Midbrain (tissue), 1 donor: ENCODE results near the gene GALR3.

Source experiments
- DNase-seq: peaks from one replicate; lab custom pipeline; 2025; lab: John Stamatoyannopoulos, UW

The GALR3 gene

GRCh38 chr22:37803639-37804351, 19.4 kb upstream of the GALR3 start:
- no peak for DNase-seq

- DNase-seq: no peak
Measured at GRCh38 chr22:37804352-37804880, 18.8 kb upstream of the GALR3 start.

- peak; percentile 87 for DNase-seq
Measured at GRCh38 chr22:37804881-37805809, 18.0 kb upstream of the GALR3 start.

DNA sequence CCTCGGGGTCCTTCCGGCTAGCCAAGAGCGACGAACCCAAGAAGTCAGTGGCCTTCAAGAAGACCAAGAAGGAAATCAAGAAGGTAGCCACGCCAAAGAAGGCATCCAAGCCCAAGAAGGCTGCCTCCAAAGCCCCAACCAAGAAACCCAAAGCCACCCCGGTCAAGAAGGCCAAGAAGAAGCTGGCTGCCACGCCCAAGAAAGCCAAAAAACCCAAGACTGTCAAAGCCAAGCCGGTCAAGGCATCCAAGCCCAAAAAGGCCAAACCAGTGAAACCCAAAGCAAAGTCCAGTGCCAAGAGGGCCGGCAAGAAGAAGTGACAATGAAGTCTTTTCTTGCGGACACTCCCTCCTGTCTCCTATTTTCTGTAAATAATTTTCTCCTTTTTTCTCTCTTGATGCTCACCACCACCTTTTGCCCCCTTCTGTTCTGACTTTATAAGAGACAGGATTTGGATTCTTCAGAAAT, 17.3 kb upstream of the GALR3 start:
- DNase-seq: no peak

GRCh38 chr22:37806409-37807333, 16.5 kb upstream of the GALR3 start:
- no peak for DNase-seq

DNA sequence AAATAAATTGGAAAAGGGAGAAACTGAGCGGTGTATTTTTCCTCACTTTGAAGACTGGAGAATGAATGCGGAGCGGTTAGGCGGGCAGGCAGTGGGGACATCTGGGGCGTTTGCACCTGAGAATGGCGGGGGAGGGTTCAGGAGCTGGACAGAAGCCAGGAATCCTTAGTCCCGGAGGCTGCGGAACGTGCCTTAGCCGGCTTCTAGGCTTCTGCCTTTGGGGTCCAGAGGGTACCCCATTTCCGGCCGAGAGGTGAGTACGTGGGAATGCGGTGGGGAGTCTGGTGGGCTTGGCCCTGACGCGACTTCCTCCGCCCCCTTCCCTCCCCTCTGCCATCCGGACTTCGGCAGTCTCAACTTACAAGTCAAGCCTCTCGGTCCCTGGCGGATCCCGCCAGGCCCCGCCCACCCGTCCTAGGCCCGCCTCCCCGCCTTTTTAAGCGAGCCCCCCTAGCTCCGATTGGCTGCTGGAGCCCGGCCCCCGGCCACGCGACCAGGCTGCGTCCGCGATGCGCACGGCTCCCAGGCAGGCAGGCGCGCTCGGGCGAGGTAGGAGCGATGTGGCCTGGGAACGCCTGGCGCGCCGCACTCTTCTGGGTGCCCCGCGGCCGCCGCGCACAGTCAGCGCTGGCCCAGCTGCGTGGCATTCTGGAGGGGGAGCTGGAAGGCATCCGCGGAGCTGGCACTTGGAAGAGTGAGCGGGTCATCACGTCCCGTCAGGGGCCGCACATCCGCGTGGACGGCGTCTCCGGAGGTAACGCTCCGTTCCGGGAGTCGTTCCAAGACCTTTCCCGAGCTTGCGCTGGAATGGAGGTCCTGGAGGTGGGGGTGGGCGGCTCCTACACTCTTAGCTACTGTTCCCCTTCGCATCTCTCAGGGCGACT, 15.5 kb upstream of the GALR3 start, which contains the start of gene GCAT:
GCAT (plus strand) TSS at position 525 of the 884 bp plus-strand sequence; CDS start at position 559, 34 bp downstream.
- DNase-seq: peak; percentile 96

GRCh38 chr22:37808294-37808657, 14.9 kb upstream of the GALR3 start:
- no peak for DNase-seq

- DNase-seq: no peak
Measured at GRCh38 chr22:37809672-37810333, 13.4 kb upstream of the GALR3 start.

- no peak for DNase-seq
Measured at GRCh38 chr22:37811867-37812266, 11.3 kb upstream of the GALR3 start.

DNA sequence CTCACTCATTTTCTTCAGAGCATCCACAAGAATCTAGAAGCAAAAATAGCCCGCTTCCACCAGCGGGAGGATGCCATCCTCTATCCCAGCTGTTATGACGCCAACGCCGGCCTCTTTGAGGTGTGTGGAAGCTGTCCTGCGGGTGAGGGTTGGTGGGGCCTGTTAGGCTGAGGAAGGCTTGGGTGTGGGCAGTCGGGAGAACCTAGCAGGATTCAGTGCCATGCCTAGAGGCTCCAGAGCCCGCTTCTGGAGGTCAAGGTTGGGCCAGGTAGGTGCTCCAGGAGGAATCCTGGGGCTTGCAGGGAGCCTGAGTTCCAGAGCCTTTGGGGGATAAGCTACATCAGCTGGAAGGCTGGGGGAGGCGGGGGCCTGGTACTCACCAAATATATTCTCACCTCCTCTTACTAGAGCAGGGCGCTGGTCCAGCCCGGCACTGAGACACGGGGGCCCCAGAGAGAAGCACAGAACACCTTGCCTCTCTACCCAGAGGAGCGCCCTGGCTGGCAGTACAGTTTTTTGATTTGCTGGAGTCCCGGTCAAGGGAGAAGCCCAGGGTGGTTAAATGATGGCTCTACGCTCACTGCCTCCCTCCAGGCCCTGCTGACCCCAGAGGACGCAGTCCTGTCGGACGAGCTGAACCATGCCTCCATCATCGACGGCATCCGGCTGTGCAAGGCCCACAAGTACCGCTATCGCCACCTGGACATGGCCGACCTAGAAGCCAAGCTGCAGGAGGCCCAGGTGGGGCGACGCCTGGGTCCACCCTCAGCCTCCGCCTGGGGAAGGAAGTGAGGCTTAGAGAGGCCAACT, 10.1 kb upstream of the GALR3 start:
- DNase-seq: no peak

GRCh38 chr22:37815593-37815992, 7.6 kb upstream of the GALR3 start:
- no peak for DNase-seq

- DNase-seq: no peak
Measured at GRCh38 chr22:37816543-37817180, 6.5 kb upstream of the GALR3 start.

DNA sequence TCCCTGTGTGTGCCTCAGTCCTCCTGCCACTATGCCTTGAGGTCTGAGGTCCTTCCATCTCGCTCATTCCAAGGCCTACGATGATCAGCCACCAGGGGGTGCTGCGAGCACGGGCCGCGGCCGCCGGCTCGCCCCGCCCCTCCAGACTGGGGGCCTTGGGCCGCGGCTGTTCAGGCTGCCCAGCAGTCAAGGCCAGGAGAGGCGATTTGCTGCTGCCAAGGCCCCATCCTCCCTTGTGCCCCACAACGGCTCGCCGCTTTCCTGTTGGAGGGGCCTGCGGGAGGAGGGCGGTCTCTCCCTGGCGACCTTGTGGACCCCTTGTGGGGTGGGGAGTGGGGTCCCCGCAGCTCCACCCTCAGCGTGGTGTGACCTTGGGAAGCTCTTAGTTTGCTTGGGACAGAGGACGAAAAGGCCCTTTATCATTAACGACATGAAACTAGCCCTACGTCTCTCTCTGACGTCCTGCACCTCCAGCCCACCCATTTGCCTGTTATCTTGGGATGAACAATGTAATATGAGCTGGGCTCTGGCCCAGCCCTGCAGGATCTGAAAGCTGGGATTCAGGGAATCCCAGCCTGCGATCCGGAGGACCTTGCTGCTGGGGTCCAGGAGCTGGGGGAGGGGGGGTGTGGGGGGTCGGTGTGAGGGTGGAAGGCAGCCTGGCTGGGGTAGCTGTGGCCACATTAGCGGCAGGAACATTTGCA, 5.3 kb upstream of the GALR3 start:
- peak; percentile 87 for DNase-seq

DNA sequence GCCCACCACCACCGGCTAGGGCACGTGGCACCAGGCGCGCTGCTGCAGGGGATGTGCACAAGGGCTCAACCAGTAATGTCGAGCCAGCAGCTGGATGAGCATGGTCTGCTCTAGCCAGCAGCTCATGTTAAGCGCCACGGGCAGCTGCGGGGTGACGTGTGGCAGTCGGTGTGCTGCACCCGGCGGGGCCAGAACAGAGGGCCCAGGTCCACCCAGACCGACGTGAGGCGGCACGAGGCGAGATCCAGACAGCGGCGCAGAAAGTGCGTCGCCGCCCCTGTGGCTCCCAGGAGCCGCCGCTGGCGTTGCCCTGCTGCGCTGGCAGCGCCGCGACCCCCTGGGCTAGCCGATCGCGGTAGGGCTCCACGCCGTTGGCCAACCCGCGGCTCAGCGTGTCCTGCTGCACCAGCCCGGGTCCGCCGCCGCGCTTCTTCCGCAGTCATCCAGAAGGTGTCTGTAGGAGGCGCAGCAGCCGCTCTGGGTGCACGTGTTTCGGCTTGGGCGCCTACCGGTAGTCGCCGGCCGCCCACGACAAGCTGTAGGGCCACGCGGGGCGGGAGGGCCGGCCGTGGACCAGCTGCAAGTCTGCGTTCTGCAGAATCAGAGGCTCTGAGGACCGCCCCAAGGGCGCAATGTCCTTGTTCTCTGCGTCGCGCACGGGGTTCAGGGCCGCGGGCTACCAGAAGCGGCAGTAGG, 4.6 kb upstream of the GALR3 start:
- no peak for DNase-seq

DNA sequence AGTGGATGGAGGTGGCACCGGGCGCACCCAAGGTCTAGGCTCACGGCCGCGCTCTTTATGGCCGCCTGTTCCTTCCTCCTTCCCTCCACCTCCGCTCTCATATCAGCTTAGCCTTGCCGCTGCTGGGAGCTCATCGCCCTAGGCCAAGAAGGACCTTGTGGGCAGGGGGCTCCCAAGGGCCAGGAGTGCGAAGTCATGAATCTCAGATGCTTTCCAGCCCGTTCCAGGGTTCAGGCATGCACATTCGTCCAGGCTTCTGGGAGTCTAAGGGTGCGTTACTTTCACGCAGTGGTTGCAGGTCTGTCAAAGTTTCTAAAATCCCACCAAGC, 4.1 kb upstream of the GALR3 start:
- no peak for DNase-seq

- DNase-seq: no peak
Measured at GRCh38 chr22:37820350-37820749, 2.8 kb upstream of the GALR3 start.

- DNase-seq: no peak
Measured at GRCh38 chr22:37822079-37822833, 926 bp upstream of the GALR3 start.
